AG09309 (cell line): ENCODE measurements around the gene MEP1B.

Experiments
- DNase-seq: peaks from one replicate; pipeline ENCODE4 v3.0.0-alpha.2; 2010; ENCODE audit warnings: low read depth
- H3K4me3 ChIP-seq: 2 replicates; pipeline ENCODE4 v1.5.1; 2011; ENCODE audit warnings: mild to moderate bottlenecking, low read depth, low read length, moderate library complexity; ENCODE audit not compliant: control insufficient read depth
- TF ChIP-seq, protein P1 (sequence below): IDR thresholded peaks from 2 replicates; pipeline ENCODE4 v1.5.1; 2011; ENCODE audit warnings: mild to moderate bottlenecking, low read depth, low read length, inconsistent platforms; ENCODE audit not compliant: insufficient read depth, control insufficient read depth; ENCODE audit errors: missing control alignments

The MEP1B gene

GRCh38 chr18:32252141-32252860 lies 62.5 kb downstream of the MEP1B start:
- DNase-seq, result no peak
- TF ChIP-seq, protein P1, sequence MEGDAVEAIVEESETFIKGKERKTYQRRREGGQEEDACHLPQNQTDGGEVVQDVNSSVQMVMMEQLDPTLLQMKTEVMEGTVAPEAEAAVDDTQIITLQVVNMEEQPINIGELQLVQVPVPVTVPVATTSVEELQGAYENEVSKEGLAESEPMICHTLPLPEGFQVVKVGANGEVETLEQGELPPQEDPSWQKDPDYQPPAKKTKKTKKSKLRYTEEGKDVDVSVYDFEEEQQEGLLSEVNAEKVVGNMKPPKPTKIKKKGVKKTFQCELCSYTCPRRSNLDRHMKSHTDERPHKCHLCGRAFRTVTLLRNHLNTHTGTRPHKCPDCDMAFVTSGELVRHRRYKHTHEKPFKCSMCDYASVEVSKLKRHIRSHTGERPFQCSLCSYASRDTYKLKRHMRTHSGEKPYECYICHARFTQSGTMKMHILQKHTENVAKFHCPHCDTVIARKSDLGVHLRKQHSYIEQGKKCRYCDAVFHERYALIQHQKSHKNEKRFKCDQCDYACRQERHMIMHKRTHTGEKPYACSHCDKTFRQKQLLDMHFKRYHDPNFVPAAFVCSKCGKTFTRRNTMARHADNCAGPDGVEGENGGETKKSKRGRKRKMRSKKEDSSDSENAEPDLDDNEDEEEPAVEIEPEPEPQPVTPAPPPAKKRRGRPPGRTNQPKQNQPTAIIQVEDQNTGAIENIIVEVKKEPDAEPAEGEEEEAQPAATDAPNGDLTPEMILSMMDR, result no peak
- no peak overlapping the region for H3K4me3 ChIP-seq

DNA sequence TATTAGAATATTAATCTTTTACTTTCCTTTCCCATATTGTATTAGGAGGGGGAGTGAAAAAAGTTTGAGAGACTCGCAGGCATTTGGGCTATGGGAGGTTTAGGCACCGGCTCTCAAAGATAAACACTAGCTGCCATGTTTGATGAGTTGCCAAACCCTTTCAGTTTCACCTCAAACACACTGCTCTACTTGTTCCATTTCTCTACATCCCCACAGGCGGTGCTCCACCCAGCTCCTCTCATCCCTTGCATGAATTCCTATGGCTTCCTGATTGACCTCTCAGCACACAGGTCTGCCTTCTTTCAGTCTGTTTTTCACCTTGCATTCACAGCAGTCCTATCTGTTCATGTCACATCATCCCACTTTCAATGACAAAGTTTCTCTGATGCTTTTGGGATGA lies 65.7 kb downstream of the MEP1B start:
- H3K4me3 ChIP-seq, result no peak overlapping the region
- no peak for DNase-seq
- TF ChIP-seq, protein P1, result no peak

- no peak for DNase-seq
- H3K4me3 ChIP-seq, result no peak overlapping the region
- TF ChIP-seq, protein P1, result no peak
Measured at GRCh38 chr18:32257084-32257785, 67.4 kb downstream of the MEP1B start.

DNA sequence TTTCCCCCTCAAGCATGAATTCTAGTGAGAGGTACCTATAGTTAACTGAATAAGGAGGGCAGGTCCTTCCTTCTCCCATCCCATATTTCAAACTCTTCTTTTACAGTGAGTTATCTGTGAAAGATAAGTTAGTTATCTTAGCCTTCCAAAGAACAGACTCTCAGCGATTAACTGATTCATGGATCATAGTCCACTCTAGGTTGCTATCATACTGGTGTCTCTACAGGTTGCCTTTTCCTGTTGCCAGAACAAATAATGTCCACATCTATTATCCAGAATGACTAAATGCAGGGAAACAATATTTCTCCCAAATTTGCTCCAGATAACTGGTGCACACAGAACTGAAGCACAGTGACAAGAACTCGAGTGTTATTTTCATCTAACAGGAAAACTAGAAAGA lies 68.3 kb downstream of the MEP1B start:
- no peak for DNase-seq
- TF ChIP-seq, protein P1, result no peak
- no peak overlapping the region for H3K4me3 ChIP-seq

DNA sequence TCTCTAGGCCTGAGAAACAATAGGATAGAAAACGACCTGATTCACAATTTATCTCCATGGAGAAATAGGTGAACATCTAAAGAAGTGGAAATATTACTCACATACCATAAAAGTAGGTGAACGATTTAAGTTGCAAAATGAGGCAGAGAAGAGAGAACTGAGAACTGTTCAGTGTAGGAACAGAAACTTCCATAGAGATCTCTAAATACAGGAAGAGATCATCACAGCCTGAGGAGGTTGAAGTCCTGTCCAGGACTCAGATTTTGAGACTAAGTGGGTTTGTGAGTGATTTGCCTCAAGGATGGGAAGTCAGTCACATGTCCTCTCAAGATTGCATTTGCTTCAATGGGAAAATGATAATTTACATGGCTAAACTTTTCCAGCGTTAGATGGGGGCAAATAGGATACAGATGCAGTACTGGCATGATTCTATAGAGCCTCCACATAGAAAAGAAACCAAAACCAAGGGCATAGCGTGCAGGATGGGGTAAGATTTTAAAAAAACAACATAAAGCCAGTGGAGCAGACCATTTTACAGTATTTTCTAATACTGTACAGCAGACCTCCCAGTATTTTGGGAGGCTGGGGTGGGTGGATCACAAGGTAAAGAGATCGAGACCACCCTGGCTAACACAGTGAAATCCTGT lies 68.8 kb downstream of the MEP1B start:
- TF ChIP-seq, protein P1, result no peak

DNA sequence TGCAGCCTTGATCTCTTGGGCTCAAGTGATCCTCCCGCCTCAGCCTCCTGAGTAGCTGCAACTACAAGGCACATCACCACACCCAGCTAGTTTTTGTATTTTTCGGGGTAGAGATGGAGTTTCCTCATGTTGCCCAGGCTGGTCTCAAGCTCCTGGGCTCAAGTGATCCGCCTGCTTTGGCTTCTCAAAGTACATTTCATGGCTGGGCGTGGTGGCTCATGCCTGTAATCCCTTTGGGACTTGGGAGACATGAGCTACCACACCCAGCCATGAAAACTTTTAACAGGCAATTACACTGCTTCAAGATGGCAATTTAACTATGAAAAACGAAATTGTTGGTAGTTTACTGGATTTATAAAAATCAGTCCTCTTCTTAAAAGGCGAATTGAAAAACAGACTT lies 69.7 kb downstream of the MEP1B start:
- no peak overlapping the region for H3K4me3 ChIP-seq
- TF ChIP-seq, protein P1, result no peak
- DNase-seq, result no peak

More for the DNA sequence above, 68.8 kb downstream of the MEP1B start:
- H3K4me3 ChIP-seq, result no peak overlapping the region
- no peak for DNase-seq
